ENCODE measurements around the gene BCAS3.
A peak's percentile ranks its signal among the peaks of the same experiment; 100 is the strongest.
"Not testable (repeated sequence)": the region's sequence is repeated elsewhere in the genome, so short reads cannot be mapped to it uniquely, and the experiment has no call there.

Gene BCAS3

DNA sequence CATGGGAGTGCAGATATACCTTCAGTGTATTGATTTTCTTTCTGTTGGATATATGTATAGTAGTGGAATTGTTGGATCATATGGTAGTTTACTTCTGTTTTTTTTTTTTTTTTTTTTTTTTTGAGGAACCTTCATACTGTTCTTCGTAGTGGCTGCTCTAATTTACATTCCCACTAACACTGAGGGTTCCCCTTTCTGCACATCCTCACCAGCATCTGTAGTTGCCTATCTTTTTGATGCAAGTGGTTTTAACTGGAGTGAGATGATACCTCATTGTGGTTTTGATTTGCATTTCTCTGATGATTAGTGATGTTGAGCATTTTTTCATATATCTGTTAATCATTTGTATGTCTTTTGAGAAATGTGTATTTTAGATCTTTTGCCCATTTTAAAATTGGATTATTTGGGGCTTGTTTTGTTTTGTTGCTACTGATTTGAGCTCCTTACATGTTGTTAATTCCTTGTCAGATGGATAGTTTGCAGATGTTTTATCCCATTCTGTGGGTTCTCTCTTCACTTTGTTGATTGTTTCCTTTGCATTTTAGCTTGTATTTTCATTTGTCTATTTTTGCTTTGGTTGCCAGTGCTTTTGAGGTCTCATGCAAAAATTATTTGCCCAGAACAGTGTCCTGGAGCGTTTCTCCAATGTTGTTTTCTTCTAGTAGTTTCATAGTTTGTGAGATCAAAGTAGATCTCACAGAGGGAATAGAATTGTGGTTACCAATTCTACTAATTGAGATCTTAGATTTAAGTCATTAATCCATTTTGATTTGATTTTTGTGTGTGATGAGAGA is 25.0 kb upstream of the BCAS3 start:
- no peak for DNase-seq (ENCODE audit: low read depth)
- TF ChIP-seq, protein P1, sequence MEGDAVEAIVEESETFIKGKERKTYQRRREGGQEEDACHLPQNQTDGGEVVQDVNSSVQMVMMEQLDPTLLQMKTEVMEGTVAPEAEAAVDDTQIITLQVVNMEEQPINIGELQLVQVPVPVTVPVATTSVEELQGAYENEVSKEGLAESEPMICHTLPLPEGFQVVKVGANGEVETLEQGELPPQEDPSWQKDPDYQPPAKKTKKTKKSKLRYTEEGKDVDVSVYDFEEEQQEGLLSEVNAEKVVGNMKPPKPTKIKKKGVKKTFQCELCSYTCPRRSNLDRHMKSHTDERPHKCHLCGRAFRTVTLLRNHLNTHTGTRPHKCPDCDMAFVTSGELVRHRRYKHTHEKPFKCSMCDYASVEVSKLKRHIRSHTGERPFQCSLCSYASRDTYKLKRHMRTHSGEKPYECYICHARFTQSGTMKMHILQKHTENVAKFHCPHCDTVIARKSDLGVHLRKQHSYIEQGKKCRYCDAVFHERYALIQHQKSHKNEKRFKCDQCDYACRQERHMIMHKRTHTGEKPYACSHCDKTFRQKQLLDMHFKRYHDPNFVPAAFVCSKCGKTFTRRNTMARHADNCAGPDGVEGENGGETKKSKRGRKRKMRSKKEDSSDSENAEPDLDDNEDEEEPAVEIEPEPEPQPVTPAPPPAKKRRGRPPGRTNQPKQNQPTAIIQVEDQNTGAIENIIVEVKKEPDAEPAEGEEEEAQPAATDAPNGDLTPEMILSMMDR (IDR thresholded peaks at IDR 0.05; ENCODE audit: low read length, missing control alignments): no peak
- H3K4me3 ChIP-seq (replicated peaks; ENCODE audit: low read depth, low read length): no peak overlapping the region

DNA sequence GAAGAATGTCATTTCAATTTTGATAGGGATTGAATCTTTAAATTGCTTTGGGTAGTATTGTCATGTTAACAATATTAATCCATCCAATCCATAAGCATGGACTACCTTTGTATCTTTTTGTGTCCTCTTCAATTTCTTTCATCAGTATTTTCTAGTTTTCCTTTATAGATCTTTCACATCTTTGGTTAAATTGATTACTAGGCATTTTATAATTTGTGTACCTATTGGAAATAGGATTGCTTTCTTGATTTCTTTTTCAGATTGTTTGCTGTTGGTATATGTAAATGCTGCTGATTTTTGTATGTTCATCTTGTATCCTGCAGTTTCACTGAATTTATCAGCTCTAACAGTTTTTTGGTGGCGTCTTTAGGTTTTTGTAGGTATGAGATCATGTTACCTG is 24.1 kb upstream of the BCAS3 start:
- TF ChIP-seq, protein P1 (IDR thresholded peaks at IDR 0.05; ENCODE audit: low read length, missing control alignments): no peak
- DNase-seq (ENCODE audit: low read depth): no peak
- H3K4me3 ChIP-seq (replicated peaks; ENCODE audit: low read depth, low read length): no peak overlapping the region

DNA sequence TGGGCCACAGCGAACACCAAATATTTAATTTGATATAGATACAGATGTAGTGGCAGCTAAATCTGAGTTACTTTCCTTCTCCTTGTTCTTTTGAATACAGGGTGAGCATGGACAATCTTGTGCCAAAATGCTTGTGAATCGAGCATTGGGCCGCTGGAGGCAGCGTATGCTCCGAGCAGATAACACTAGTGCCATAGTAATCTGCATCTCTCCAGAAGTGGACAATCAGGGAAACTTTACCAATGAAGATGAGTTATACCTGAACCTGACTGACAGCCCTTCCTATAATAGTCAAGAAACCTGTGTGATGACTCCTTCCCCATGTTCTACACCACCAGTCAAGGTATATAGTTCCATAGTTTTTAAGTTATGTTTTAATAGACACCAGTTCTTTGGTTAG is 21.2 kb upstream of the BCAS3 start:
- TF ChIP-seq, protein P1 (IDR thresholded peaks at IDR 0.05; ENCODE audit: low read length, missing control alignments): no peak
- H3K4me3 ChIP-seq (replicated peaks; ENCODE audit: low read depth, low read length): no peak overlapping the region
- no peak for DNase-seq (ENCODE audit: low read depth)

- TF ChIP-seq, protein P1 (IDR thresholded peaks at IDR 0.05; ENCODE audit: low read length, missing control alignments): no peak
- no peak for DNase-seq (ENCODE audit: low read depth)
- no peak overlapping the region for H3K4me3 ChIP-seq (replicated peaks; ENCODE audit: low read depth, low read length)
Measured at GRCh38 chr17:60659156-60659555, 18.5 kb upstream of the BCAS3 start.

- DNase-seq (ENCODE audit: low read depth): no peak
- TF ChIP-seq, protein P1 (IDR thresholded peaks at IDR 0.05; ENCODE audit: low read length, missing control alignments): no peak
- no peak overlapping the region for H3K4me3 ChIP-seq (replicated peaks; ENCODE audit: low read depth, low read length)
Measured at GRCh38 chr17:60661489-60661888, 16.2 kb upstream of the BCAS3 start.

GRCh38 chr17:60664022-60664421 is 13.6 kb upstream of the BCAS3 start:
- DNase-seq (ENCODE audit: low read depth): peak; percentile 21
- TF ChIP-seq, protein P1 (IDR thresholded peaks at IDR 0.05; ENCODE audit: low read length, missing control alignments): no peak
- no peak overlapping the region for H3K4me3 ChIP-seq (replicated peaks; ENCODE audit: low read depth, low read length)

GRCh38 chr17:60665602-60666001 is 12.0 kb upstream of the BCAS3 start:
- DNase-seq (ENCODE audit: low read depth): no peak
- TF ChIP-seq, protein P1 (IDR thresholded peaks at IDR 0.05; ENCODE audit: low read length, missing control alignments): no peak
- no peak overlapping the region for H3K4me3 ChIP-seq (replicated peaks; ENCODE audit: low read depth, low read length)

- not testable (repeated sequence) for H3K4me3 ChIP-seq (replicated peaks; ENCODE audit: low read depth, low read length)
Measured at GRCh38 chr17:60668741-60669140, 8.9 kb upstream of the BCAS3 start.

More at GRCh38 chr17:60668741-60669140, 8.9 kb upstream of the BCAS3 start:
- DNase-seq (ENCODE audit: low read depth): not testable (repeated sequence)
